Measurements from ENCODE around the gene FLOT1.
"Not testable (repeated sequence)": the region's sequence is repeated elsewhere in the genome, so short reads cannot be mapped to it uniquely, and the experiment has no call there.

The FLOT1 gene

GRCh38 chr6:30721198-30722024 is 21.1 kb downstream of the FLOT1 start:
- peak; percentile 93 for DNase-seq

- peak; percentile 78 for DNase-seq
Measured at GRCh38 chr6:30720738-30721197, 21.7 kb downstream of the FLOT1 start.

GRCh38 chr6:30719791-30720737 is 22.4 kb downstream of the FLOT1 start, which contains the start of gene TUBB:
Gene TUBB (plus strand): TSS chr6:30720352. CDS start chr6:30720507, 155 bp downstream.
- DNase-seq = peak; percentile 98

GRCh38 chr6:30719356-30719755 is 23.1 kb downstream of the FLOT1 start:
- no peak for DNase-seq

GRCh38 chr6:30717845-30718720 is 24.4 kb downstream of the FLOT1 start:
- DNase-seq = not testable (repeated sequence)

GRCh38 chr6:30717129-30717844 is 25.2 kb downstream of the FLOT1 start, which contains the start of gene MDC1:
Gene MDC1 (minus strand): TSS chr6:30717281. CDS start chr6:30715175, 2,106 bp downstream.
- DNase-seq = peak; percentile 100

- DNase-seq = no peak
Measured at GRCh38 chr6:30716879-30717128, 25.7 kb downstream of the FLOT1 start.

GRCh38 chr6:30714263-30714662 is 28.2 kb downstream of the FLOT1 start:
- DNase-seq = no peak

GRCh38 chr6:30712441-30712945 is 30.0 kb downstream of the FLOT1 start:
- no peak for DNase-seq

GRCh38 chr6:30711758-30712380 is 30.6 kb downstream of the FLOT1 start:
- no peak for DNase-seq

GRCh38 chr6:30709101-30709868 is 33.2 kb downstream of the FLOT1 start:
- no peak for DNase-seq

- no peak for DNase-seq
Measured at GRCh38 chr6:30707281-30707850, 35.1 kb downstream of the FLOT1 start.

- no peak for DNase-seq
Measured at GRCh38 chr6:30705620-30706019, 36.9 kb downstream of the FLOT1 start.

- no peak for DNase-seq
Measured at GRCh38 chr6:30703821-30704220, 38.7 kb downstream of the FLOT1 start.

- no peak for DNase-seq
Measured at GRCh38 chr6:30703011-30703410, 39.5 kb downstream of the FLOT1 start.

GRCh38 chr6:30700340-30700739 is 42.1 kb downstream of the FLOT1 start:
- DNase-seq = no peak

GRCh38 chr6:30696432-30696831 is 46.1 kb downstream of the FLOT1 start:
- no peak for DNase-seq

- no peak for DNase-seq
Measured at GRCh38 chr6:30691208-30691847, 51.2 kb downstream of the FLOT1 start.

GRCh38 chr6:30690403-30691207 is 51.9 kb downstream of the FLOT1 start, which contains the start of gene NRM:
Gene NRM (minus strand): TSS chr6:30690984. CDS start chr6:30690974, 10 bp downstream.
- DNase-seq = peak; percentile 77
